Stimulated activated CD4-positive, alpha-beta T cell treated with anti-CD3 and anti-CD28 coated beads, Interleukin-1b, Interleukin-23, amount 100 ng/mL, for 1 hour (primary cell): ENCODE measurements around the gene DRD1.
"Not testable (repeated sequence)": the region's sequence is repeated elsewhere in the genome, so short reads cannot be mapped to it uniquely, and the experiment has no call there.

ENCODE experiments used
- DNase-seq, 2 donors: peaks; one replicate each; pipeline ENCODE4 v3.0.0-alpha.2; 2020; ENCODE audit warnings: low read depth in 2 of 2

The DRD1 gene

GRCh38 chr5:175467983-175468690, 24.2 kb upstream of the DRD1 start:
- no peak for DNase-seq

- DNase-seq: no peak
Observed at GRCh38 chr5:175466700-175467318, 22.8 kb upstream of the DRD1 start.

- DNase-seq: no peak
Observed at GRCh38 chr5:175465282-175465681, 21.3 kb upstream of the DRD1 start.

GRCh38 chr5:175464942-175465233, 20.9 kb upstream of the DRD1 start:
- no peak for DNase-seq

- peak in 1 of 2 donors; percentile 47 for DNase-seq
Observed at GRCh38 chr5:175464074-175464941, 20.3 kb upstream of the DRD1 start.

GRCh38 chr5:175463641-175464040, 19.7 kb upstream of the DRD1 start:
- DNase-seq: no peak

- no peak for DNase-seq
Observed at GRCh38 chr5:175461370-175461769, 17.4 kb upstream of the DRD1 start.

- DNase-seq: no peak
Observed at GRCh38 chr5:175460552-175460951, 16.6 kb upstream of the DRD1 start.

GRCh38 chr5:175460126-175460525, 16.1 kb upstream of the DRD1 start:
- no peak for DNase-seq

GRCh38 chr5:175457466-175457865, 13.5 kb upstream of the DRD1 start:
- DNase-seq: no peak

GRCh38 chr5:175456105-175456742, 12.2 kb upstream of the DRD1 start:
- no peak for DNase-seq

GRCh38 chr5:175454338-175454737, 10.4 kb upstream of the DRD1 start:
- DNase-seq: not testable (repeated sequence)

GRCh38 chr5:175452166-175452565, 8.2 kb upstream of the DRD1 start:
- DNase-seq: no peak

GRCh38 chr5:175448276-175448675, 4.3 kb upstream of the DRD1 start:
- no peak for DNase-seq

- no peak for DNase-seq
Observed at GRCh38 chr5:175447571-175447970, 3.6 kb upstream of the DRD1 start.

- DNase-seq: not testable (repeated sequence)
Observed at GRCh38 chr5:175446378-175446777, 2.4 kb upstream of the DRD1 start.

- no peak for DNase-seq
Observed at GRCh38 chr5:175444905-175445456, 999 bp upstream of the DRD1 start.

- no peak for DNase-seq
Observed at GRCh38 chr5:175443514-175444059, 395 bp downstream of the DRD1 start.

GRCh38 chr5:175438234-175438857, 5.6 kb downstream of the DRD1 start:
- DNase-seq: no peak

GRCh38 chr5:175436359-175436758, 7.6 kb downstream of the DRD1 start:
- DNase-seq: no peak

- DNase-seq: no peak
Observed at GRCh38 chr5:175434800-175435199, 9.2 kb downstream of the DRD1 start.
